Right renal cortex interstitium (tissue), 3 donors: ENCODE measurements around the gene AKT1. TPM values are rescaled to one million over a fixed set of nuclear protein-coding genes. Genes with fewer than 3 reads are reported as not detected.

Experiments used
- DNase-seq, 3 donors: peaks; one replicate each; pipeline ENCODE4 v3.0.0-alpha.2; 2013; ENCODE audit warnings: low read depth in 3 of 3, low spot score in 2 of 3
- polyA plus RNA-seq, 3 donors: library from polyadenylated mRNA; unstranded; fragments of 120-200 nt; gene quantifications; one replicate each; pipeline ENCODE4 v1.2.1, GENCODE V29; 2013; ENCODE audit not compliant: insufficient read length in 3 of 3

AKT1 gene
- polyA plus RNA-seq, 3 donors = 103 to 107 (median 105) TPM

- DNase-seq = no peak
These were observed 4.6 kb upstream of the AKT1 start for GRCh38 chr14:104800015-104800770.

GRCh38 chr14:104799244-104800014 is 3.9 kb upstream of the AKT1 start:
- DNase-seq = no peak

- no peak for DNase-seq
These were observed 3.0 kb upstream of the AKT1 start for GRCh38 chr14:104798300-104799243.

GRCh38 chr14:104797115-104798044 is 1.8 kb upstream of the AKT1 start:
- DNase-seq = no peak

- no peak for DNase-seq
These were observed 1.1 kb upstream of the AKT1 start for GRCh38 chr14:104796687-104797081.

GRCh38 chr14:104795781-104796686 is 486 bp upstream of the AKT1 start:
- DNase-seq = no peak

GRCh38 chr14:104794631-104794992 is 936 bp downstream of the AKT1 start:
- DNase-seq = no peak

GRCh38 chr14:104794099-104794498 is 1.4 kb downstream of the AKT1 start:
- DNase-seq = no peak

GRCh38 chr14:104793703-104793959 is 1.9 kb downstream of the AKT1 start:
- DNase-seq = no peak

- DNase-seq = no peak
These were observed 2.4 kb downstream of the AKT1 start for GRCh38 chr14:104792945-104793702.

- DNase-seq = no peak
These were observed 3.3 kb downstream of the AKT1 start for GRCh38 chr14:104792101-104792884.

- no peak for DNase-seq
These were observed 4.1 kb downstream of the AKT1 start for GRCh38 chr14:104791425-104791824.

- no peak for DNase-seq
These were observed 5.5 kb downstream of the AKT1 start for GRCh38 chr14:104789752-104790743.

GRCh38 chr14:104788873-104789663 is 6.5 kb downstream of the AKT1 start:
- DNase-seq = no peak

- no peak for DNase-seq
These were observed 7.3 kb downstream of the AKT1 start for GRCh38 chr14:104788161-104788818.
